ENCODE results near the gene ZNF521.

The ZNF521 gene

GRCh38 chr18:25132786-25133496 lies 219.0 kb downstream of the ZNF521 start:
- H3K4me3 ChIP-seq (ENCODE audit: low read depth, low read length) = no peak overlapping the region
- DNase-seq (ENCODE audit: low read depth) = no peak
- TF ChIP-seq CTCF (IDR thresholded peaks at IDR 0.05; ENCODE audit: low read depth, low read length) = no peak
- TF ChIP-seq MYC (IDR thresholded peaks at IDR 0.05; ENCODE audit: low read depth, low read length) = no peak
- TF ChIP-seq POLR2A (IDR thresholded peaks at IDR 0.05; ENCODE audit: extremely low read depth, insufficient read length) = no peak
- TF ChIP-seq MAX (IDR thresholded peaks at IDR 0.05; ENCODE audit: low read depth, low read length) = no peak

DNA sequence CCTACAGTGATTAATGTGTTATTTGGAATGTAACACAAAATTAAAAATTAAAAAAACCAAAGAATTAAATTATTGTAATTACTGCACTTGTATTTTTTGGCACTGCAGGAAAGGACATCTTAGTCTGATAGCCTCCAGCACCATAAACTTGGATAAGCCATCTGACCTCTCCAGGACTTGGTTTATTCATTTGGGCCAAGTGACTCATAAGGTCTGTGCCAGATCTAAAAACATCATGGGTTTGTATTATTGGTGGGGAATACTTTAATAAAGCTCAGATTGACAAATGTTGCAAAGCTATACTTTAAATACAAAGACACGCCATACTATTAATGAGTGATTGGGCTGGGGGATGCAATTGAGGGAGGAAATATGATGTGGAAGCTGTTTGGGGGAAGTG lies 225.2 kb downstream of the ZNF521 start:
- DNase-seq (ENCODE audit: low read depth) = no peak
- no peak overlapping the region for H3K4me3 ChIP-seq (ENCODE audit: low read depth, low read length)
- no peak for TF ChIP-seq MYC (IDR thresholded peaks at IDR 0.05; ENCODE audit: low read depth, low read length)
- no peak for TF ChIP-seq MAX (IDR thresholded peaks at IDR 0.05; ENCODE audit: low read depth, low read length)
- TF ChIP-seq CTCF (IDR thresholded peaks at IDR 0.05; ENCODE audit: low read depth, low read length) = no peak
- no peak for TF ChIP-seq POLR2A (IDR thresholded peaks at IDR 0.05; ENCODE audit: extremely low read depth, insufficient read length)

DNA sequence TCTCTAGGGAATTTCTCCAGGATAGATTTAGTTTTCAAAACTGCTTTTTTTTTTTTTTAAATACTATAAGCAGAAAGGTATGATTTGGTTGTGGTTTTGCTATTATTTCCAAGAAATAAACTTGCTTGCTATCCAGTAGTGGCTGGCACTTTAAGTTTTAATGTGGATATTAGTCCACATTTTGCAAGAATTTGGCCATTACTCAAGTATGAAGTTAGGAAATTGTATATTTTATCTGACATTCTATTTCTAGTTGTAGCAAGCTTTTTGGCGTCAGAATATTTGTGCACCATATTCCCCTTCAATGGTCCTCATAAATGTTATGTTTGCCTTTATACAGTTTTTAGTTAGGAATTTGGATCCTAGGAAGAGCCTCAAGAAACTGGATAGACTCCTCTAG lies 226.3 kb downstream of the ZNF521 start:
- DNase-seq (ENCODE audit: low read depth) = no peak
- TF ChIP-seq MAX (IDR thresholded peaks at IDR 0.05; ENCODE audit: low read depth, low read length) (no peak), POLR2A (IDR thresholded peaks at IDR 0.05; ENCODE audit: extremely low read depth, insufficient read length) (no peak), MYC (IDR thresholded peaks at IDR 0.05; ENCODE audit: low read depth, low read length) (no peak), CTCF (IDR thresholded peaks at IDR 0.05; ENCODE audit: low read depth, low read length) (no peak)

GRCh38 chr18:25123438-25124232 lies 228.3 kb downstream of the ZNF521 start:
- DNase-seq (ENCODE audit: low read depth) = no peak
- no peak for TF ChIP-seq POLR2A (IDR thresholded peaks at IDR 0.05; ENCODE audit: extremely low read depth, insufficient read length)
- no peak for TF ChIP-seq MYC (IDR thresholded peaks at IDR 0.05; ENCODE audit: low read depth, low read length)
- no peak for TF ChIP-seq CTCF (IDR thresholded peaks at IDR 0.05; ENCODE audit: low read depth, low read length)
- TF ChIP-seq MAX (IDR thresholded peaks at IDR 0.05; ENCODE audit: low read depth, low read length) = no peak

More for the DNA sequence above, 226.3 kb downstream of the ZNF521 start:
- H3K4me3 ChIP-seq (ENCODE audit: low read depth, low read length) = no peak overlapping the region

GRCh38 chr18:25121442-25121841 lies 230.5 kb downstream of the ZNF521 start:
- DNase-seq (ENCODE audit: low read depth) = no peak
- TF ChIP-seq MAX (IDR thresholded peaks at IDR 0.05; ENCODE audit: low read depth, low read length) = no peak
- no peak for TF ChIP-seq POLR2A (IDR thresholded peaks at IDR 0.05; ENCODE audit: extremely low read depth, insufficient read length)
- no peak for TF ChIP-seq CTCF (IDR thresholded peaks at IDR 0.05; ENCODE audit: low read depth, low read length)
- TF ChIP-seq MYC (IDR thresholded peaks at IDR 0.05; ENCODE audit: low read depth, low read length) = no peak
- H3K4me3 ChIP-seq (ENCODE audit: low read depth, low read length) = no peak overlapping the region

More at GRCh38 chr18:25123438-25124232, 228.3 kb downstream of the ZNF521 start:
- H3K4me3 ChIP-seq (ENCODE audit: low read depth, low read length) = no peak overlapping the region
